NK-92 treated with Interleukin-12 subunit alpha and Interleukin-12 subunit beta, amount 100 ng/mL, for 24 hours (cell line): ENCODE measurements around the gene HCST.
"Not testable (repeated sequence)": the region's sequence is repeated elsewhere in the genome, so short reads cannot be mapped to it uniquely, and the experiment has no call there.

Source experiments
- DNase-seq: peaks from one replicate; lab custom pipeline; 2025; lab: John Stamatoyannopoulos, UW

Gene HCST, protein sequence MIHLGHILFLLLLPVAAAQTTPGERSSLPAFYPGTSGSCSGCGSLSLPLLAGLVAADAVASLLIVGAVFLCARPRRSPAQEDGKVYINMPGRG

DNA sequence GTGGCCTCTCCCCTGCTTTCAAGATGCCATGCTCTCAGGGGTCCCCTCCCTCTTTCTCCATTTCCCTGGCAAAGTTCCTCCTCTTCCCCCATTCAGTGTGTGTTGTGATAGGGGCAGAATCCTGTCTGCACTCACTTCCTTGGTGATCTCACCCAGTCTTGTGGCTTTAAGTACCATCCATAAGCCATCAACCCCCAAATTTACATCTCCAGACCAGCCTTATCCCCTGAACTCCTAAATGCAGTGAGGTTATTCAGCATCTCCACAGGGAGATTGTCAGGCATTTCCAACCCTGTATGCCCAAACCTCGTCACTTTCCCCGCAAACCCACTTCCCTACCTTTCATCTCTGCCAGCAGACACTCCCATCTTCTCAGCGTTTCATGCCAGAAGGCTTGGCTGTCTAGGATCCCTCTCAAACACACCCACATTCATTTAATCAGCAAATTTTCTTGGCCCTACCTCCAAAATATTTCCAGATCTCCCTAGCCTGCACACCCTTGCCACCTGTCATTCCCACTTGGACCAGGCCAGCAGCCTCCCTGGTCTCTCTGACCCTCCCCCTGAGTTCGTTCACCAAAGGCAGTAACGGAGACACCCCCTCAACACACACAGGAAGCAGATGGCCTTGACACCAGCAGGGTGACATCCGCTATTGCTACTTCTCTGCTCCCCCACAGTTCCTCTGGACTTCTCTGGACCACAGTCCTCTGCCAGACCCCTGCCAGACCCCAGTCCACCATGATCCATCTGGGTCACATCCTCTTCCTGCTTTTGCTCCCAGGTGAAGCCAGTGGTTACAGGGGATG is at the start of gene HCST:
TSS of gene HCST (plus strand) at position 676 of the 808 bp plus-strand sequence. CDS start at position 741, 65 bp downstream.
- peak; percentile 49 for DNase-seq

DNA sequence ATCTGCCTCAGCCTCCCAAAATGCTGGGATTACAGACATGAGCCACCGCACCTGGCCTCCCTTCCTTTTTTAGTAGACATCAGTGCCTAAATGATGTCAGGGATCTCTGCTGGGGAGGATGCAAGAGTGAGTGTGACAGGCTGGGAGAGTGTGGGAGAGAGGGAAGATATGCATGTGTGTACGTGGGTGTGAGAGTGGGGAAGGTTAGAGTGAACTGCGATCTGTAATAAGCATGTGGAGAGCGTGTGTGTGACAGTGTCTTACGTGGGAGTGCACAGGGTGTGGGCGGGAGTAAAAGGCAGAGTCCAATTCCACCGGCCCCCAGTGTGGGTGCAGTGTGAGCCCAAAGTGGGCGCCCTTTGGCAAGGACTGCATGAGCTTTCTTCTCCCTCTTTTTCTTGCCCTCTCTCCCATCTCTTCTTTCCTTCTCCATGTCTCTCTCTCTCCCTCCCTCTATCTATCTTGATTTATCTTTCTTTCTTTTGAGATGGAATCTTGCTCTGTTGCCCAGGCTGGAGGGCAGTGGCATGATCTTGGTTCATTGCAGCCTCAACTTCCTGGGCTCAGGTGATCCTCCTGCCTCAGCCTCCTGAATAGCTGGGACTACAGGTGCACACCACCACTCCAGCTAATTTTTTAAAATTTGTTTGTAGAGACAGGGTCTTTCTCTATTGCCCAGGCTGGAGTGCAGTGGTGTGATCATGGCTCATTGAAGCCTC is 49.1 kb upstream of the HCST start:
- no peak for DNase-seq

DNA sequence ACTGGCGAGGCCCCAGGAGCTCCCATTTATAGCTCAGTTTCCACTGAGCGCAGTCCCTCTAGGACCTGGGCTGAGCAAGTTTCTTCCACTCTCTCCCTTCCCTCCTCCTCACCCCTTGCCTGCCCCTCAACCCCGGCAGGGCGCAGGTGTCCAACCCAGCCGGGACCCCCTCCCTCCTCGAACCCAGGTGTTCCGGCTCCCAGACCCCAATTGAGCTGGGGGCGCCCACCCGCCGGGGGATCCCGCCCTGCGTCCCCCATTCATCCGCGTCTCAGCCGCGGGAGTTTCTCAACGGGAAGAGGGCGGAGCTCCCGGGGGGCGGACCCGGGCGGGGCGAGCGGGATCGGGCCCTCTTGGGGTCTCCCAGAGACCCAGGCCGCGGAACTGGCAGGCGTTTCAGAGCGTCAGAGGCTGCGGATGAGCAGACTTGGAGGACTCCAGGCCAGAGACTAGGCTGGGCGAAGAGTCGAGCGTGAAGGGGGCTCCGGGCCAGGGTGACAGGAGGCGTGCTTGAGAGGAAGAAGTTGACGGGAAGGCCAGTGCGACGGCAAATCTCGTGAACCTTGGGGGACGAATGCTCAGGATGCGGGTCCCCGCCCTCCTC is 45.7 kb upstream of the HCST start, which contains the start of gene KIRREL2:
TSS of gene KIRREL2 (plus strand) at position 366 of the 604 bp plus-strand sequence. CDS start at position 575, 209 bp downstream.
- no peak for DNase-seq

- no peak for DNase-seq
These were observed 44.0 kb upstream of the HCST start for GRCh38 chr19:35858311-35858710.

GRCh38 chr19:35859414-35859813 is 42.9 kb upstream of the HCST start:
- no peak for DNase-seq

- DNase-seq: no peak
These were observed 41.9 kb upstream of the HCST start for GRCh38 chr19:35860436-35860817.

- no peak for DNase-seq
These were observed 41.3 kb upstream of the HCST start for GRCh38 chr19:35860818-35861639.

DNA sequence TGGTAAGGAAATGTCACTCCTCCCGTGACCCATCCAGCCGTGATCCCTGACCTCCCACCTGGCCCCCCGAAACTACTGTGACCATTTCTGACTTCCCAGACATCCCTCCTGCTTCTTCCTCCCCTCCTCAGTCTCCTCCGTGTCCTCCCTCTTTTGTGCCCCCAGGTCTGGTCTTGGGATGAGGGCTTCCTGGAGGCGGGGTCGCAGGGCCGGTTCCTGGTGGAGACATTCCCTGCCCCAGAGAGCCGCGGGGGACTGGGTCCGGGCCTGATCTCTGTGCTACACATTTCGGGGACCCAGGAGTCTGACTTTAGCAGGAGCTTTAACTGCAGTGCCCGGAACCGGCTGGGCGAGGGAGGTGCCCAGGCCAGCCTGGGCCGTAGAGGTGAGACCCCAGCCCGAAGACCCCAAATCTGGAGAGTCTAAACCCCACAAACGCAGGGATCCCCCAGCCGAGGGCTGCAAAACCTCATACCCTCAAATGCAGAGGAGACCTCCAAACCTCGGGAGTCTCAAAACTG is 40.6 kb upstream of the HCST start:
- no peak for DNase-seq

DNA sequence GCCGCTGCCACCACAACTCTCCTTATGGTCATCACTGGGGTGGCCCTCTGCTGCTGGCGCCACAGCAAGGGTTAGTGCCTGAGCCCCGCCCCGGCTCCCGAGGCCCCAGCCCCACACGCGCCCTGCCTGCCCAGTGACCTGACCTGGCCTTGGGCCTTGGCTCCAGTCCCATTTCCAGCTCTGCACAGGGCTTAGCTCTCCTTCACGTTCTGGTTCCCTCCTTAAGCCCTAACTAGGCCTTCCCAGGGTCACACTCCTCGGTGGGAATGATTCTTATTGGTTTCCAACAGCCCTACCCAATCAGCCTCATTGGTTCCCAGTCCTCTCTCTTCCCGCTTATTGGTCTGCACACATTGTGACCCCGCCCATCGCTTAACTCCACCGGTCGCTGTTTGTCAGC is 39.8 kb upstream of the HCST start:
- no peak for DNase-seq

DNA sequence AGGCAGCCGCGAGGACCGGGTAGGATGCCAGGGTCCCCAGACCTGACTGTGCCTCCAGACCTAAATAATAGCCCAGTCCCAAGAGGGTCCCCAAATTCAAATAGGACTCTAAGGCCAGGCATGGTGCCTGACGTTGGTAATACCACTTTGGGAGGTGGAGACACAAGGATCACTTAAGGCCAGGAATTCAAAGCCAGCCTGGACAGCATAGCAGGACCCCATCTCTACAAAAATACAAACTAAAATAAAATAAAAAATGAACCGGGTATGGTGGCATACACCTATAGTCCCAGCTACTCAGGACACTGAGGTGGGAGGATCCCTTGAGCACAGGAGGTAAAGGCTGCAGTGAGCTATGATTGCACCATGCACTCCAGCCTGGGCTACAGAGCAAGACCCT is 39.3 kb upstream of the HCST start:
- no peak for DNase-seq

- DNase-seq: no peak
These were observed 34.0 kb upstream of the HCST start, which contains the start of gene APLP1 for GRCh38 chr19:35868172-35868822. TSS of gene APLP1 (plus strand) at chr19:35868574. CDS start at chr19:35868637, 63 bp downstream.

DNA sequence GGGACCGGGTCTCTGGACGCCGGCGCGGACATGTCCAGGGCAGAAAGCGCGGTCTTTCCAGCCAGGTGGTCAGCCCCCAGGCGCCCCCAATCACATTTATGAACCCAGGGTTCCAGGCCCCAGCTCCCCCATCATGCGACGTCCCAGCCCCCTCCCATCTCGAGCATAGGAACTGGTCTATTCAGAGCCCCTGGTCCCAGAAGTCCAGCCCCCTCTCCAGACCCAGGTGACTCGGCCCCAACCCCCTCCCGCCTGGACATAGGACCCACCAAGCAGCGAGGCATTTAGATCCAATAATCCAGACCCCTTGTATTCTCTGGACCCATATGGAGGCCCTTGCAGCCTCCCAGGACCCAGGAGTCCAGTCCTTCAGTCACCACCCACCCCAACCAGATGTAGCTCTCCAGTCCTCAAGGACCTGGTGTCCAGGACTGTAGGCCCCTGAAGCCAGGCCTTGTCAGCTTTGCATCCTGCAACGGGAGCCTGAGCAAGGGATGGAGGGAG is 33.5 kb upstream of the HCST start:
- no peak for DNase-seq

GRCh38 chr19:35869327-35870123 is 32.8 kb upstream of the HCST start:
- no peak for DNase-seq

GRCh38 chr19:35870124-35870736 is 32.1 kb upstream of the HCST start:
- DNase-seq: not testable (repeated sequence)

DNA sequence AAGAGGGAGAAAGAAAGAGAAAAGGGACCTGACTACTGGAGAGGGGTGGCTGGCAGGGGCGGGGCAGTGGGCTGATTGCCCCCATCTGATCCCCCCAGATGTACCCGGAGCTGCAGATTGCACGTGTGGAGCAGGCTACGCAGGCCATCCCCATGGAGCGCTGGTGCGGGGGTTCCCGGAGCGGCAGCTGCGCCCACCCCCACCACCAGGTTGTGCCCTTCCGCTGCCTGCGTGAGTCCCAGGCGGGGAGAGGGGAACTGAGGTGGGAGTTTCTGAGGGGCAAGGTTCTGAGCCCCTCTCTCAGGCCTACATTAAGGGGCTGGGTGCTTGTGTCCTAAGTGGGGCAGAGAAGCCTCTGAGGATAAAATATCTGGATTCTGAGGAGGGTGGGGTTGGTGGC is 31.5 kb upstream of the HCST start:
- DNase-seq: no peak

- no peak for DNase-seq
These were observed 30.7 kb upstream of the HCST start for GRCh38 chr19:35871611-35872010.

DNA sequence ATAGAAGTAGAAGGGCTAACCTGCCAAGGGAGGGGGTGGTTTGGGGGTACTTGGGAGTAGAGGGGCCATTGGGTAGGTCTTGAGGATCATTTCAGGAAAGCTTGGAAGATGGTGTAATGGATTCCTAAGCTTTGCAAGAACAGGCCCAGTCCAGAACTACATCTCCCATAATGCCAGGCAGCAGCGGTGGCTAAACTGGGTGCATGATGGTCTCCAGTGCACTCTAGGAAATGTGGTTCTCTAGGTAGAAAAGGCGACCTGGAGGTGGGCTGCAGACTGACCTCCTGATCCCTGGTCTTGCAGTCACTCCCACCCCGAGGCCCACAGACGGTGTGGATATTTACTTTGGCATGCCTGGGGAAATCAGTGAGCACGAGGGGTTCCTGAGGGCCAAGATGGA is 30.1 kb upstream of the HCST start:
- DNase-seq: no peak

DNA sequence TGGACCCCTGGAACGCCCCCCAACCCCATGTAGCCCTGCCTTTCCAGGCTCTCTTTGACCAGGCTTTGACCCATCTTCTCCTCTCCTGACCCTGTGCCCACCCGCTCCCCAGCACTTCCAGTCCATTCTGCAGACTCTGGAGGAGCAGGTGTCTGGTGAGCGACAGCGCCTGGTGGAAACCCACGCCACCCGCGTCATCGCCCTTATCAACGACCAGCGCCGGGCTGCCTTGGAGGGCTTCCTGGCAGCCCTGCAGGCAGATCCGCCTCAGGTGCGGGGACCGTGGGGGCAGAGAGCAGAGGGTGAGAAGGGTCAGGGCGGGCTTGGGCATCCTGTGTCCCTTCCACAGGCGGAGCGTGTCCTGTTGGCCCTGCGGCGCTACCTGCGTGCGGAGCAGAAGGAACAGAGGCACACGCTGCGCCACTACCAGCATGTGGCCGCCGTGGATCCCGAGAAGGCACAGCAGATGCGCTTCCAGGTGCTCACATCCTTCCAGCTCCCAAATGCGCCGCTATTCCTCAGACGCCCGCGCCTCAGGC is 27.9 kb upstream of the HCST start:
- no peak for DNase-seq

GRCh38 chr19:35879068-35879467 is 23.3 kb upstream of the HCST start:
- no peak for DNase-seq
